ENCODE data around the gene PCMT1. TPM values are rescaled to one million over a fixed set of nuclear protein-coding genes. Genes with fewer than 3 reads are reported as not detected.

PCMT1 gene
- total RNA-seq (2014; rRNA removed; shearing (Covaris generic)) = 104 and 118 TPM in 2 replicates

- H3K36me3 ChIP-seq (replicated peaks; ENCODE audit: control insufficient read depth, insufficient read depth, low read length) = no peaks in the 10 kb centered on the region
These were observed at the start of gene PCMT1 for GRCh38 chr6:149749594-149750135. Gene PCMT1, plus strand, starts transcription at chr6:149749741. Its CDS starts 161 bp downstream, at chr6:149749902.

GRCh38 chr6:149701714-149702113 lies 47.8 kb upstream of the PCMT1 start:
- no peak for DNase-seq
- Histone ChIP-seq H3K36me3 (replicated peaks; ENCODE audit: control insufficient read depth, insufficient read depth, low read length) (peaks cover under 1% of the 10 kb centered on the region; the same call in 1 of the 2 replicates), H3K27me3 (ENCODE audit: control insufficient read depth, insufficient read depth, low read length) (no peaks in the 10 kb centered on the region), H3K4me3 (ENCODE audit: insufficient read depth, low read depth, low read length) (no peak overlapping the region)

More at GRCh38 chr6:149749594-149750135, at the start of gene PCMT1:
- peak; percentile 95 for DNase-seq
- peak within 1 kb of the TSS; percentile 100 for H3K4me3 ChIP-seq (ENCODE audit: insufficient read depth, low read depth, low read length)
- H3K27me3 ChIP-seq (ENCODE audit: control insufficient read depth, insufficient read depth, low read length) = no peaks in the 10 kb centered on the region

- no peaks in the 10 kb centered on the region for H3K36me3 ChIP-seq (replicated peaks; ENCODE audit: control insufficient read depth, insufficient read depth, low read length)
- no peak overlapping the region for H3K4me3 ChIP-seq (ENCODE audit: insufficient read depth, low read depth, low read length)
- no peaks in the 10 kb centered on the region for H3K27me3 ChIP-seq (ENCODE audit: control insufficient read depth, insufficient read depth, low read length)
- DNase-seq = no peak
These were observed 37.8 kb upstream of the PCMT1 start for GRCh38 chr6:149711711-149712110.

GRCh38 chr6:149714442-149714841 lies 35.1 kb upstream of the PCMT1 start:
- no peaks in the 10 kb centered on the region for H3K27me3 ChIP-seq (ENCODE audit: control insufficient read depth, insufficient read depth, low read length)
- H3K36me3 ChIP-seq (replicated peaks; ENCODE audit: control insufficient read depth, insufficient read depth, low read length) = no peaks in the 10 kb centered on the region
- no peak overlapping the region for H3K4me3 ChIP-seq (ENCODE audit: insufficient read depth, low read depth, low read length)
- no peak for DNase-seq

- no peaks in the 10 kb centered on the region for H3K27me3 ChIP-seq (ENCODE audit: control insufficient read depth, insufficient read depth, low read length)
- H3K4me3 ChIP-seq (ENCODE audit: insufficient read depth, low read depth, low read length) = peak overlapping the region; percentile 94
- no peaks in the 10 kb centered on the region for H3K36me3 ChIP-seq (replicated peaks; ENCODE audit: control insufficient read depth, insufficient read depth, low read length)
- DNase-seq = peak; percentile 18
These were observed 33.2 kb upstream of the PCMT1 start for GRCh38 chr6:149716181-149716963.

- Histone ChIP-seq H3K4me3 (ENCODE audit: insufficient read depth, low read depth, low read length) (peak overlapping the region; percentile 94), H3K36me3 (replicated peaks; ENCODE audit: control insufficient read depth, insufficient read depth, low read length) (no peaks in the 10 kb centered on the region), H3K27me3 (ENCODE audit: control insufficient read depth, insufficient read depth, low read length) (no peaks in the 10 kb centered on the region)
- DNase-seq = no peak
These were observed 32.3 kb upstream of the PCMT1 start for GRCh38 chr6:149717255-149717587.

- no peaks in the 10 kb centered on the region for H3K36me3 ChIP-seq (replicated peaks; ENCODE audit: control insufficient read depth, insufficient read depth, low read length)
- DNase-seq = peak; percentile 89
- H3K4me3 ChIP-seq (ENCODE audit: insufficient read depth, low read depth, low read length) = peak within 1 kb of the TSS; percentile 94
- no peaks in the 10 kb centered on the region for H3K27me3 ChIP-seq (ENCODE audit: control insufficient read depth, insufficient read depth, low read length)
These were observed 31.7 kb upstream of the PCMT1 start, which contains the start of gene LATS1 for GRCh38 chr6:149717588-149718458. Gene LATS1, minus strand, starts transcription at chr6:149718101. Its CDS starts 15,975 bp downstream, at chr6:149702126.

GRCh38 chr6:149719531-149719930 lies 30.0 kb upstream of the PCMT1 start:
- H3K4me3 ChIP-seq (ENCODE audit: insufficient read depth, low read depth, low read length) = no peak overlapping the region
- H3K27me3 ChIP-seq (ENCODE audit: control insufficient read depth, insufficient read depth, low read length) = no peaks in the 10 kb centered on the region
- no peak for DNase-seq
- H3K36me3 ChIP-seq (replicated peaks; ENCODE audit: control insufficient read depth, insufficient read depth, low read length) = no peaks in the 10 kb centered on the region; the same call in 1 of the 2 replicates

GRCh38 chr6:149723262-149723661 lies 26.3 kb upstream of the PCMT1 start:
- H3K36me3 ChIP-seq (replicated peaks; ENCODE audit: control insufficient read depth, insufficient read depth, low read length) = peaks cover 4% of the 10 kb centered on the region
- no peak for DNase-seq
- H3K27me3 ChIP-seq (ENCODE audit: control insufficient read depth, insufficient read depth, low read length) = no peaks in the 10 kb centered on the region
- no peak overlapping the region for H3K4me3 ChIP-seq (ENCODE audit: insufficient read depth, low read depth, low read length)

- peak; percentile 49 for DNase-seq
- H3K36me3 ChIP-seq (replicated peaks; ENCODE audit: control insufficient read depth, insufficient read depth, low read length) = peaks cover 8% of the 10 kb centered on the region
These were observed 25.6 kb upstream of the PCMT1 start for GRCh38 chr6:149723771-149724417.

GRCh38 chr6:149725785-149726184 lies 23.8 kb upstream of the PCMT1 start:
- no peak for DNase-seq
- no peaks in the 10 kb centered on the region for H3K27me3 ChIP-seq (ENCODE audit: control insufficient read depth, insufficient read depth, low read length)
- H3K36me3 ChIP-seq (replicated peaks; ENCODE audit: control insufficient read depth, insufficient read depth, low read length) = peaks cover 14% of the 10 kb centered on the region
- H3K4me3 ChIP-seq (ENCODE audit: insufficient read depth, low read depth, low read length) = no peak overlapping the region

More at GRCh38 chr6:149723771-149724417, 25.6 kb upstream of the PCMT1 start:
- Histone ChIP-seq H3K4me3 (ENCODE audit: insufficient read depth, low read depth, low read length) (no peak overlapping the region), H3K27me3 (ENCODE audit: control insufficient read depth, insufficient read depth, low read length) (no peaks in the 10 kb centered on the region)

GRCh38 chr6:149727793-149728498 lies 21.6 kb upstream of the PCMT1 start:
- Histone ChIP-seq H3K27me3 (ENCODE audit: control insufficient read depth, insufficient read depth, low read length) (no peaks in the 10 kb centered on the region), H3K4me3 (ENCODE audit: insufficient read depth, low read depth, low read length) (no peak overlapping the region), H3K36me3 (replicated peaks; ENCODE audit: control insufficient read depth, insufficient read depth, low read length) (peaks cover 18% of the 10 kb centered on the region)
- DNase-seq = no peak

GRCh38 chr6:149728499-149729234 lies 20.9 kb upstream of the PCMT1 start:
- DNase-seq = no peak
- Histone ChIP-seq H3K27me3 (ENCODE audit: control insufficient read depth, insufficient read depth, low read length) (no peaks in the 10 kb centered on the region), H3K4me3 (ENCODE audit: insufficient read depth, low read depth, low read length) (no peak overlapping the region), H3K36me3 (replicated peaks; ENCODE audit: control insufficient read depth, insufficient read depth, low read length) (peaks cover 20% of the 10 kb centered on the region)
